Testis (tissue), 2 donors: Measurements from ENCODE around the gene GP2.

Source experiments
- CTCF ChIP-seq, 3 experiments: fragments of 450-650 bp in 2 of 3; fragments of 200-600 bp in 1 of 3; sonication (generic) in 1 of 3; IDR thresholded peaks; one replicate each; pipeline ENCODE4 v1.5.1; 2016 to 2019; ENCODE audit warnings: antibody characterized with exemption in 3 of 3, mild to moderate bottlenecking in 2 of 3, moderate library complexity in 1 of 3
- POLR2A ChIP-seq: fragments of 450-650 bp; IDR thresholded peaks from one replicate; pipeline ENCODE4 v1.6.1; 2017; ENCODE audit warnings: antibody characterized with exemption, mild to moderate bottlenecking, moderate library complexity

- no peak for TF ChIP-seq CTCF (IDR thresholded peaks at IDR 0.05)
- no peak for TF ChIP-seq POLR2A
These were observed 12.4 kb upstream of the GP2 start for GRCh38 chr16:20339744-20340143.
